GM21515 (cell line): ENCODE measurements around the gene PARVG.
"Not testable (repeated sequence)": the region's sequence is repeated elsewhere in the genome, so short reads cannot be mapped to it uniquely, and the experiment has no call there.

ENCODE experiments used
- ATAC-seq: cut with Tn5 transposase; IDR thresholded peaks from one replicate; pipeline ENCODE4 v1.9.1; 2021; ENCODE audit not compliant: unreplicated experiment

The PARVG gene

DNA sequence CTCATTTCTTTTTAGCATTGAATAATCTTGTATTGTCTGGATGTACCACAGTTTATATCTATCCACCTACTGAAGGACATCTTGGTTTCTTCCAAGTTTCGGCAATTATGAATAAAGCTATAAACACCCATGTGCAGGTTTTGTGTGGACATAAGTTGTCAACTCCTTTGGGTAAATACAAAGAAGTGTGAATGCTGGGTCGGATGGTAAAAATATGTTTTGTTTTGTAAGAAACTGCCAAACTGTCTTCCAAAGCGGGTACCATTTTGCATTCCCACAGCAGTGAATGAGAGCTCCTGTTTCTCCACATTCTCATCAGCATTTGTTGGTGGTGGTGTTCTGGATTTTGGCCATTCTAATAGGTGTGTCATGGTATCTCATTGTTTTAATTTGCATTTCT is 60.4 kb downstream of the PARVG start:
- ATAC-seq, result not testable (repeated sequence)

DNA sequence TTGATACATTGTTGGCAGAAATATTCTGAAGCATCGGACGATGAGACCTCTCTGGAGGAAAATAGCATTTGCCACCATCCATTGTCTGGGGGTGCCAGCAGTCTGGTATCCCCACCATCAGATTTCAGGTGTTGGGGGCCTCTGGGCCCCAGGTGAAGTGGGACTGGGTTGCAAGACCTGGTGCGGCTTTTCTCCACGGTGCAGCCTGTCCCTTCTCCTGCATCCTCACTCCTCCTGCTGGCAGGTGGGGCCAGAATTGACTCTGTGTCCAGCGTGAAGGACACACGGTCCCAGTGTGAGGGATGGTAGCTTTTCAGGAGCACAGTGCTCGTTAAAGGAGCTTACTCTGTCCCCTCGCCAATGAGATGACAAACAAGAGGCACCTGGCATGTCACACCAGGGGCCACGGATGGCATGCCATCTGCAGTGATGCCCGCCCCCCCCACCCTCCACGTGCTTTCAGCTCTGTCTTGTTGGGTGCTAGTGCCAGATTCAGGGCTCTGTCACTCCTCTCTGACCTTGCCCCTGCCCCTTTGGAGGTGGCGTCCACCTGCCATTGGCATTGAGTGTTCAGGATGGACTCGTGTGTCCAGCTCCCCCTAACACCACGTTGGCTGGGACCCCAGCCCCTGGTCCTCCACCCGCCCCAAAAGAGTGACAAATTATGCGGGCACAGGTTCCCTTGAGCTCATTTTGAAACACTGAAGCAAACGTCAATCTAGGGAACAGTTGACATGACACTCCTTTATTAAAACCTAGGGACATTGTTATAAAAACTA is 62.4 kb downstream of the PARVG start:
- no peak for ATAC-seq

DNA sequence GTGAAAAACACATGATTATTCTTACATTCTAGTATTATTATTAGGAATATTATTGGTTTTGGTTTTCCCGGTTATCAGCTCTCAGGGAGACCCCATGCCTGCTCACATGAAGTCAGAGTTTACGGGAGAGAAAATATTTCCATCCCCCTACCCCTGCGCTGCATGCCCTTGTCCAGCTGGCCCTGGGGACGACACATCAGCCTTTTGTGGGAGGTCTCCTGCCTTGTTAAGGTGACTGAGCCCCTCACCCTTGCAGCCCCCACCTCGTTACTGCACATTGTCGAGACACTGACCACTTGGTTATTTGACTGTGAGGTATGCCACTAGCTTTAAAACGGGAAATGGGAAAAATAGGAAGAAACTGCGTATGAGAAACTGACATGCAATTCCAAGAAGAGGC is 63.0 kb downstream of the PARVG start:
- no peak for ATAC-seq

DNA sequence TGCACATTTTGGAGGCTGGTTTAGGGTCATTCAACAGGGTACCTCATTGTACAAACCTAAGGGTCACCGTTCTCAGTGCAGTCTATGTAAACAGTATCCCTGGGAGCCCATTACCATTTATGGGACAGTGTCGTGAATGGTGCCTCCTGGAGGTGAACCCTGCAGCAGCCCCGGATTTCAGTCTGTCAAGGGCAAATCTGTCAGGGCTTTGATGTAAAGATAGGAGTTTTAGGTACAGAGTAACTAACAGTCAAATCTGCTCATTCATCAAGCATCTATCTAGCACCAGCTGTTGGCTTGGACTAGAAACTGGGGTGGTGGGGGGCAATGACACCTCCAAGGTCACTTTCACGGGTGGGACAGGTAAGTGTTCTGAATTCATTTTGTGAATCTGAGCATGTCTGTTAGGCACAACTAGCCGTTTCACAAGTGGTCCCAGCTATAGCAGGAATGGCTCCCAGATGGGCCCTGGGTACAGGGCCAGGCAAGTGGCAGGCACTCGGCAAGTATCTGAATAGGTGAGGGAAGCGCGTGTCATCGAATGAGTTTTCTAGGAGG is 63.6 kb downstream of the PARVG start:
- ATAC-seq, result no peak

DNA sequence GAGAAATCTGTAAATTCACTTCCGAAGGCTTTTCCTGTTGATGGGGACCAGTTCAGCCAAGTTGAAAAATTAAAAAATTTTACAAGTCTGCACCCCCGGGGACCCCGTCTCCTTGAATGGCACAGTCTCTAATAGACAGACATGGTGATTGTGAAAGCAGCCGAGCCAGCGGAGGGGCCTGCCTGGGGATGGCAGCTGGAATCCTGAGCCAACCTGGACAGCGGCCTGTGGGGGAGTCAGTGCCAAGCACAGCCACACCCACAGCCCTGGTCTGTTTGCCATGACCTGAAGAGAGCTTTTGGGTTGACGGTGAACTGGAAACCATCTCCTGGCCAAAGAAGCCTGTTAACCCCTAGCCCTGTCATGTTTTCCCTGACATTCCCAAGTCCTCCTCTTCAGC is 64.7 kb downstream of the PARVG start:
- ATAC-seq, result no peak

DNA sequence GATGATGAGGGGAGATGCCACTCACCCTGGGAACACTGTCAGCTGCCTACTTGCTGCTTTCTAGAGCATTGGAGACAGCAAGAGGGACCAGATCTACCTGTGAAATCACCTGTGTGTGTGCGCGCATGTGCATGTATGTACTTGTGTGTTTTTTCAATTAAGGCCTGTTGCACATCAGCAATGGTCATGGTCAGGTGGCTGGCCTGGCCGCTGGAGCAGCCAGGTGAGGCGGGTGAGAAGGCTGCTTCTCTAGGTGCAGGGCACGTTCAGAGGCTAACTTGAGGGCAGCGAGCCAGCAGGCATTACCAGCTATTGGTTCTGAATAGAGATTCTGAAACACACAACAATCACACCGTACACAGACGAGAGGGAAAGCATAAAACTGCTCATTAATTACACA is 65.1 kb downstream of the PARVG start:
- no peak for ATAC-seq

DNA sequence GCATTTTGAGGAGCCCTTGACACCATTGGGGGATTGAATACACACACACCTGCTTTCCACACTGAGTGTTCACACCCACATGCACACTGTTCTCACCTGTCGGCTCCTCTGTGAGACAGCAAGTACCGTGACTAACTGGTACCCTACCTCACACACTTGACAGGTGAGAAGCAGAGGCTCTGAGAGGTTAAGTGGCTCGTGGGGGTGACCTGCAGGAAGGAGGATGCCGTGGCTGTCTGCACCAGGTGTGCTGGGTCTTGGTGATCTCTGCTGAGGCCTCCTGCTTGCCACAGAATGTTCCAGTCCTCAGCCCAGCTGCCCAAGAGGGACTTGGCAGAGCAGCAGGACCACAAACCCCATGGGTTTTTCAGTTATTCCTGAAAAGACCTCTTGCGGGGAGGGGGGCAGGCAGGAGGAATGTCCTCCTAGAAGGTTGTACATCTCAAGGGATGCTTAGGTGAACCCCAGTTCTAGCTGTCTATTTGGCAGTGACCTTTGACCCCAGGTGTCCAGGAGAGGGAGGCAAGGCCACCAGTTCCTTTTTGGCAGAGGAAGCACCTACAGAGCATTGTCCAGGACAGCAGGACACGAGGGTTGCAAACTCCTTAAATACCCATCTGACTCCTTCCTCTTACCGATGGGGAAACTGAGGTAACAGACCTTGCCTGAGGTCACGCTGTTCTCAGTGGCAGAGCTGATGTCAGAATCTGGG is 66.0 kb downstream of the PARVG start:
- no peak for ATAC-seq

DNA sequence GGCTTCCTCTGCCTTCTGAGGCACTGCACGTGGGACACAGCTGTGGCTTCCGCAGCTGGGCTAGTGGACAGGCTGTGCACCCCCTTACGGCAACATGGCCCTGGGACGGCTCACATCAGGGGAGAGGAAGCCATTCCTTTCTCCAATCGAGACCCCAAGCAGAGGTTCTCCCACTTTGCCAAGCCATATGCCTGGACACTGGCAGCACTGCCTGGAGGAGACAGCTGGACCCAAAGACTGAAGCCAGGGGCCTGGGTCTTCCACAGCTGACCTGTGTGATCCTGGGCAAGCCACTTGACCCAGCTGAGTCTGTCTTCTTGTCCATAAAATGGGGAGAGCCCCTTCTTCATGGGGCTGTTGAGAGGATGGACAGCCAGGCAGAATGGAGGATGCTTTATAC is 66.6 kb downstream of the PARVG start:
- ATAC-seq, result no peak

DNA sequence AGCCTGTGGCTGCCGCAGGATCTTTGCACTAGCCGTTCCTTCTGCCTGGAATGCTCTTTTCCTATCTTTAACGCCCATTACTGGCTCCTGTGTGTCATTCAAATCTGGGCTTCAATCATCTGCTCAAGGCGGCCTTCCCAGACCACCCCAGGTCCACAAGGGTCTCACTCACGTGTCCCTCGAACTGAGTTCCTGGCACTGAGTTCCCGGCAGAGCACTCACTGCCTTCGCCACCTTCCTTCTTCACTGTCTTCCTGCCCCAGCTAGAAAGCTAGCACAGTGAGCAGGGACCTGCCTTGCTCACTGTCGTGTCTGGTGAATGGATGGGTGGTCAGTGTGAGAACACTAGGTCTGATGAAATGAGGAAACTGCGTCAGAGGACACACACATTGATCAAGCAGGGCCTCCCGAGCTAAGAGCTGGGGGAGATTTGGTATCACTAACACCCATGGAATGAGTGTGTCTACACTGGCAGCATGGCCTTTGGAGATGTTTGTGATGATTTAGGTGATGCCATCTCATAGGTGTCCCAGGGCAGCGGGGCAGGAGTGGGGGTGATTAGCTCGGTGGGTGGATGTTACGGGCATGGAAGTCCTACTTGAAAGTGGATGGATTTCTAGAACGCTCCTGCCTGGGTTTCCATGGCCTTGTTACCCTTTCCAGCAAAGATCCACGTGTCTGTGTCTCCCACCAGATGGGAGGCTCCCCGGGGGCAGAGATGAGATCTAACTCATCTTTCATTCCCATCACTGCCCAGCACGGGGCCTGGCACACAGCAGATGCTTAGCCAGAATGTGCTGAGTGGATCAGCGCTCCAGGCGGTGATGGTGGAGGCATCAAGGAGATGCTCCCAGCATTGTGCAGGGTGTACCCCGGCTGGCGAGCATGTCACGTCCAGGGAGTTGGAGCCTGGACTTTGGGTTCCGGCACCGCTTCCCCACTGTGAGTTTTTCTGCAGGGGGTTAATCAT is 67.5 kb downstream of the PARVG start:
- ATAC-seq, result no peak

DNA sequence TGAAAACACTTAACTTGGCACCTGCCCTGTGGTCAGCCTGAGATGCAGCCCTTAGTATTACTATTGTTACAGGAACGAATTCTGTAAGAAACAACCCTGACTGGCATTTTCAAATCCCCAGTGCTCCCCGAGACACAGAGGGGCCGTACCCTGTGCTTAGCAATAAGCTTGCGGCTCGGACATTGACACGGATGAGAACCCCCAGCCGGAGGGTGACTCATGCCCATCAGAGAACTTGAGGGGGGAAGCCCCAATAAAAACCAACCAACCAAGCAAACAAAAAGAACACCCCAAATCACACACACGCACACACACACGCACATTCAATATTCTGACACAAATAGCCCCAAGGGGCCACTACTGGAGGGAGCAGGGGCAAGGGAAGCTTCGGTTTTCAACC is 68.2 kb downstream of the PARVG start:
- no peak for ATAC-seq

DNA sequence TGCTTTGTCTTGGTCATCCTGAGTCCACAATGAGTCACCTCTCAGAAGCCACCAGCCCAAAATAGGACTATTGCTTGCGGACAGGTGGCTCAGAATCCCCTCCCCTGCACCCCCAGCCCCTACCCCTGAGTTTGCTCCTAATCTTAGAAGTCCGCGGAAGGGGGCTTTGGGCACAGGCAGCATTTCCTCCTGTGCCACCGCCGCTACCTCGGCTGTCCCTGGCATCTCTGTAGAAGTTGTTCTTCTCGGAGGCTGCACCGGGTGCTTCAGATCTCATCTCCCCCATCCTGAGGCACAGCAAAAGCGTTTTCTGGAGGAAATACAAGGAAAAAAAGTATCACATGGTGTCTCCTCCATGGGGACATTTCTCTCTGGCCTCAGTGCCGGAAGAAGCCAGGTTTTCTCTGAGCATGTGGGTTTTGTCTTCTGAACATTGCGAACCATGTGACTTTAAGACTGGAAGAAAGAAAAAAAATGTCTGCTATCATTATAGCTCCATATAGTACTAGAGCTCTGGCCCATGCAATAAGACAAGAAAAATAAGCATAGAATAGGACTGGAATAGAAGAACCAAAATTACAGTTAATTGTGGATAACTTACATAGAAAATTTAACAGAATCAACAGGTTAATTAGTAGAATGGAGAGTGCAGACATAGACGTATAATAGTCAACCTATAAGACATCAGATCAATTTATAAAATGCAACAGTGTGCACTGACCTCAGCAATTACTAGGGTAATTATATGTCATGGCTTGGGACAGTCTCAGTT is 68.8 kb downstream of the PARVG start:
- ATAC-seq, result no peak

DNA sequence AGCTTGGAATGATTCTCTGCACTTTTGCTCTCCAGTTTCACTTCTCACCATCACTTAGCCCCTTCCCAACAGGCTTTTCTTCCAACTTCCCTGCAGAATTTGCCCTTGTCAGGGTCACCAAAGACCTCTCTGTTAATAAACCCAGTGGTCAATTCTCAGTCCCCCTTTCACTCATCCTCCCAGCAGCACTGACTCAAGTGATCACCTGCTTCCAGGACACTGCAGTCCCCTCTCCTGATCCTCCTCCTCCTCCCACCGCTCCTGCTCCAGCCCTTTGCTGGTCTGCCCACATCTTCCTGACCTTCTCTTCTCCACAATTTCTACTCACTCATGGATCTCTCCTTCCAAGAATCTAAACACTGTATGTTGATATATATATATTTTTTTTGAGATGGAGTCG is 74.1 kb downstream of the PARVG start:
- ATAC-seq, result no peak

DNA sequence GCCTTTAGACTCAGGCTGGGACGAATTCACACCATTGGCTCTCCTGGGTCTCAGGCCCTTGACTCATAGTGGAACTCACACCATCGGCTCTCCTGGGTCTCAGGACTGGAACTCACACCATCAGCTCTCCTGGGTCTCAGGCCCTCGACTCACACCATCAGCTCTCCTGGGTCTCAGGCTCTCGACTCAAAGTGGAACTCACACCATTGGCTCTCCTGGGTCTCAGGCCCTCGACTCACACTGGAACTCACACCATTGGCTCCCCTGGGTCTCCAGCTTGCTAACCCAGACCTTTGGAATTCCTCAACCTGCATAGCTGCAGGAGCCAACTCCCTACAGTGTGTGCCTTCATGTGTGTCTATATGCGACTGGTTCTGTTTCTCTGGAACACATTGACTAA is 75.4 kb downstream of the PARVG start:
- no peak for ATAC-seq

DNA sequence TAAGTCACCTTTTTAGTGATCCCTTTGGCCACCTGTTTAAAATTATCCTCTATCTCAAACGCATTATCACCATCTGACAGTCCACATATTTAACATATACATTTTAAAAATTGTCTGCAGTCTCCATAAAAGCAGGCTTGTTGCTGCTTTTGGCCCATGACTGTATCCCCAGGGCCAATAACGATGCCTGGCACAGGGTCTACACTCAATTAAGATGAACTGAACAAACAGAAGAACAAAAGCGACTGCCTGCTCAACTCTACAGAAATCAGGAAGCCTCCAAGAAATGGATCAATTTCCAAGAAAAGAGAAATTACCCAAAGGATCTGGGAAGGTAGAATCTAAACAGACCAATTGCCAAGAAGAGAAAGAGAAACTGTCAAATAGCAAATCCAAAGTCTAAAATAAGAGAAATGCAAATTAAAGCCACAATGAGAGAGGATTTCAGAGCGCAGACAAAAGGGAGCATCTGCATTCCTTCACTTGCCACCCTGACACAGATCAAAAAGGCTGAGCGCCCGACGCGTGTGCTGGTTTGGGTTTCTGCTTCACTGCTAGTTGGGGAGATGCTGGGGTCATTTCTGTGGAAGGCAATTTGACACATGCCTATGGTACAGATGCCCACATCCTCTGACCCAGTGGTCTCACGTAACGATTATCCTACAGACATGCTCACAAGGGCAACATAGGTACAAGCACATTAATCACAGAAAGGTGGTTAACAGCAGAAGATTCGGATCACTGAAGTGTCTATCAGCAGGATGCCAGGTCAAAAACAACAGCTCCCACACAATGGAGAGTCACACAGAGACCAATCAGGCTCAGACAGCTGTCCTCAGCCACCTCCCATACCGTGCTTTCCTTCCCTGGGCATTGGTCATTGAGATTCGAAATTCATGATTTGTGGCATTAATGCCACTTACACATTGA is 76.1 kb downstream of the PARVG start:
- ATAC-seq, result no peak
